HepG2 (cell line): ENCODE data around the gene ZSCAN2. TPM values are rescaled to one million over a fixed set of nuclear protein-coding genes. Genes with fewer than 3 reads are reported as not detected.

Experiments used
- ATAD3A ChIP-seq: sonication (generic); formaldehyde crosslinking; IDR thresholded peaks from 2 replicates; pipeline ENCODE4 v1.4.0; 2020; ENCODE audit warnings: missing genetic modification reagents
- CBX5 ChIP-seq: sonication (generic); formaldehyde crosslinking; IDR thresholded peaks from 2 replicates; pipeline ENCODE4 v1.4.0; 2020; ENCODE audit warnings: missing genetic modification reagents, borderline replicate concordance
- ETV6 ChIP-seq: sonication (generic); formaldehyde crosslinking; conservative IDR thresholded peaks from 2 replicates; pipeline ENCODE4 v1.4.0; 2020; ENCODE audit warnings: missing genetic modification reagents
- MED8 ChIP-seq: sonication (generic); formaldehyde crosslinking; IDR thresholded peaks from 2 replicates; pipeline ENCODE4 v1.8.1; 2023; ENCODE audit warnings: mild to moderate bottlenecking, missing genetic modification reagents; ENCODE audit not compliant: insufficient replicate concordance
- NCOA2 ChIP-seq: sonication (generic); formaldehyde crosslinking; IDR thresholded peaks from 2 replicates; pipeline ENCODE4 v1.8.0; 2022; ENCODE audit warnings: inconsistent platforms
- RBM39 ChIP-seq: fragments of 200-400 bp; formaldehyde crosslinking; IDR thresholded peaks from one replicate; pipeline ENCODE4 v1.6.1; 2018; ENCODE audit warnings: antibody characterized with exemption, mild to moderate bottlenecking, low read depth, low read length; ENCODE audit not compliant: poor library complexity, severe bottlenecking
- RORA ChIP-seq: sonication (generic); formaldehyde crosslinking; IDR thresholded peaks from 2 replicates; pipeline ENCODE4 v1.5.0; 2020; ENCODE audit warnings: mild to moderate bottlenecking, missing genetic modification reagents, moderate library complexity
- SAP130 ChIP-seq: IDR thresholded peaks from 2 replicates; pipeline ENCODE4 v1.6.1; 2016; ENCODE audit warnings: low read depth
- TP53 ChIP-seq: sonication (generic); formaldehyde crosslinking; conservative IDR thresholded peaks from 2 replicates; pipeline ENCODE4 v1.4.0; 2020; ENCODE audit warnings: missing genetic modification reagents
- WIZ ChIP-seq: sonication (generic); formaldehyde crosslinking; IDR thresholded peaks from 2 replicates; pipeline ENCODE4 v1.5.1; 2020; ENCODE audit warnings: mild to moderate bottlenecking, missing genetic modification reagents
- ZMYM2 ChIP-seq: sonication (generic); formaldehyde crosslinking; IDR thresholded peaks from 2 replicates; pipeline ENCODE4 v1.8.0; 2022; ENCODE audit warnings: mild to moderate bottlenecking, missing genetic modification reagents
- ZMYM4 ChIP-seq: sonication (generic); formaldehyde crosslinking; IDR thresholded peaks from 2 replicates; pipeline ENCODE4 v1.8.1; 2023; ENCODE audit warnings: mild to moderate bottlenecking, missing genetic modification reagents
- ZNF331 ChIP-seq: sonication (generic); formaldehyde crosslinking; IDR thresholded peaks from 2 replicates; pipeline ENCODE4 v1.4.0; 2020; ENCODE audit warnings: missing genetic modification reagents
- ZNF549 ChIP-seq: sonication (generic); formaldehyde crosslinking; IDR thresholded peaks from 2 replicates; pipeline ENCODE4 v1.5.0; 2020; ENCODE audit warnings: missing genetic modification reagents
- ZNF563 ChIP-seq: sonication (generic); formaldehyde crosslinking; IDR thresholded peaks from 2 replicates; pipeline ENCODE4 v1.8.0; 2022; ENCODE audit warnings: mild to moderate bottlenecking, moderate library complexity, missing genetic modification reagents
- polyA plus RNA-seq, 8 experiments: library from polyadenylated mRNA; depleted of rRNA in 3 of 8; stranded (reverse) in 7 of 8; unstranded in 1 of 8; fragments of >200 nt; fragmentation: Illumina TruSeq in 4 of 8; extraction: Trizol in 4 of 8; gene quantifications; 2 replicates each; pipeline versions ENCODE4 v1.2.1 to v1.2.3, GENCODE V29; 2011 to 2016; ENCODE audit warnings: low read depth in 4 of 8, missing spikeins in 1 of 8, mixed read lengths in 1 of 8; ENCODE audit not compliant: insufficient read depth in 1 of 8
- total RNA-seq, 5 experiments: library from RNA; depleted of rRNA; stranded (reverse); fragments of >200 nt; fragmentation: Illumina TruSeq; extraction: Trizol; gene quantifications; 2 replicates each; pipeline ENCODE4 v1.2.3, GENCODE V29; 2016; ENCODE audit warnings: low read depth in 1 of 5
- TF ChIP-seq, protein P1 (sequence below): sonication (generic); formaldehyde crosslinking; IDR thresholded peaks from 2 replicates; pipeline ENCODE4 v1.4.0; 2020; ENCODE audit warnings: missing genetic modification reagents
- TF ChIP-seq, protein P2 (sequence below): sonication (generic); formaldehyde crosslinking; IDR thresholded peaks from 2 replicates; pipeline ENCODE4 v1.5.0; 2020; ENCODE audit warnings: mild to moderate bottlenecking, missing genetic modification reagents
- TF ChIP-seq, protein P3 (sequence below): sonication (generic); formaldehyde crosslinking; IDR thresholded peaks from 2 replicates; pipeline ENCODE4 v1.4.0; 2020; ENCODE audit warnings: low read depth, mild to moderate bottlenecking, missing genetic modification reagents
- TF ChIP-seq, protein P4 (sequence below): IDR thresholded peaks from 2 replicates; pipeline ENCODE4 v1.6.1; 2016; ENCODE audit warnings: low read depth, borderline replicate concordance
- TF ChIP-seq, protein P5 (sequence below): sonication (generic); formaldehyde crosslinking; IDR thresholded peaks from 2 replicates; pipeline ENCODE4 v1.4.0; 2020; ENCODE audit warnings: missing genetic modification reagents, borderline replicate concordance

ZSCAN2 gene
- total and polyA plus RNA-seq, 2 of the 13 experiments (the other 11 are each of a cell fraction or from before 2014, with no cell fraction given), result 11.4 to 21.5 TPM

DNA sequence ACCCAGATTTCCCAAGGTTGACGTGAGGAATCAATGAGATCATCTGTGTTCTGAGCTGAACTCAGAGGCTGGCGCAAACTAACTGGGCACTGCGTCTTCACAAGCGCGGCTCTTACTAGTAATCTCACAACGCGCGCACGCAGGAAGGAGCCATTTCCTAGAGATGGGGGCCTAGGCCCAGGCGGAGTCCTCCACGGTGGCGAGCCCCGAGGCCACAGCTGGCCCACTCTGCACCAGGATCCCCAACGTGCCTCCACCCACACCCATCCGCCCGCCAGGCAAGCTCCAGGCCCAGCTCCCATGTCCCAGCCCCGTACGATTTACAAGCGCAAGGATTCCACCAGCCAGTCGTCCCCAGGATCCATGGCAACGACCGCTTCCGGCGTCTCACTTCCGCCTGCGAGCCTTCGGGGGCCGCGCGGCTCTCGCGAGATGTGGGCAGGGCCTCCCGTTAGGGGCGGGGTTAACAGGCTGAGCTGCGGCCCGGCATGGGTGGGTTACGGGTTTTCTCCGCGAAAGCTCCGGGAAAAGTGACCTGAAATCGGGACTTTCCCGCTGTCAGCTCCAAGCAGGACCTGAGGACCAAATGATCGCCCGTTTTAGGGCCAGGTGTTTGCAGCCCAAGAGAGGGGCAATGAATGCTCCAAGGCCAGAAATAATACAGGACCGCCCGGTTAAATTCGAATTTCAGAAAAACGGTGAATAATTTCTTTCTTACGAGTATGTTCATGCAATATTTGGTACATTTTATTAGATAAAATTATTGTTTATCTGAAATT, 53.3 kb downstream of the ZSCAN2 start, which contains the start of gene WDR73 (continued):
- TF ChIP-seq, protein P1, sequence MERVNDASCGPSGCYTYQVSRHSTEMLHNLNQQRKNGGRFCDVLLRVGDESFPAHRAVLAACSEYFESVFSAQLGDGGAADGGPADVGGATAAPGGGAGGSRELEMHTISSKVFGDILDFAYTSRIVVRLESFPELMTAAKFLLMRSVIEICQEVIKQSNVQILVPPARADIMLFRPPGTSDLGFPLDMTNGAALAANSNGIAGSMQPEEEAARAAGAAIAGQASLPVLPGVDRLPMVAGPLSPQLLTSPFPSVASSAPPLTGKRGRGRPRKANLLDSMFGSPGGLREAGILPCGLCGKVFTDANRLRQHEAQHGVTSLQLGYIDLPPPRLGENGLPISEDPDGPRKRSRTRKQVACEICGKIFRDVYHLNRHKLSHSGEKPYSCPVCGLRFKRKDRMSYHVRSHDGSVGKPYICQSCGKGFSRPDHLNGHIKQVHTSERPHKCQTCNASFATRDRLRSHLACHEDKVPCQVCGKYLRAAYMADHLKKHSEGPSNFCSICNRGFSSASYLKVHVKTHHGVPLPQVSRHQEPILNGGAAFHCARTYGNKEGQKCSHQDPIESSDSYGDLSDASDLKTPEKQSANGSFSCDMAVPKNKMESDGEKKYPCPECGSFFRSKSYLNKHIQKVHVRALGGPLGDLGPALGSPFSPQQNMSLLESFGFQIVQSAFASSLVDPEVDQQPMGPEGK, result peak; percentile 62; the same call in 1 of the 2 replicates
- TF ChIP-seq ZMYM2, result no peak
- TF ChIP-seq, protein P2, sequence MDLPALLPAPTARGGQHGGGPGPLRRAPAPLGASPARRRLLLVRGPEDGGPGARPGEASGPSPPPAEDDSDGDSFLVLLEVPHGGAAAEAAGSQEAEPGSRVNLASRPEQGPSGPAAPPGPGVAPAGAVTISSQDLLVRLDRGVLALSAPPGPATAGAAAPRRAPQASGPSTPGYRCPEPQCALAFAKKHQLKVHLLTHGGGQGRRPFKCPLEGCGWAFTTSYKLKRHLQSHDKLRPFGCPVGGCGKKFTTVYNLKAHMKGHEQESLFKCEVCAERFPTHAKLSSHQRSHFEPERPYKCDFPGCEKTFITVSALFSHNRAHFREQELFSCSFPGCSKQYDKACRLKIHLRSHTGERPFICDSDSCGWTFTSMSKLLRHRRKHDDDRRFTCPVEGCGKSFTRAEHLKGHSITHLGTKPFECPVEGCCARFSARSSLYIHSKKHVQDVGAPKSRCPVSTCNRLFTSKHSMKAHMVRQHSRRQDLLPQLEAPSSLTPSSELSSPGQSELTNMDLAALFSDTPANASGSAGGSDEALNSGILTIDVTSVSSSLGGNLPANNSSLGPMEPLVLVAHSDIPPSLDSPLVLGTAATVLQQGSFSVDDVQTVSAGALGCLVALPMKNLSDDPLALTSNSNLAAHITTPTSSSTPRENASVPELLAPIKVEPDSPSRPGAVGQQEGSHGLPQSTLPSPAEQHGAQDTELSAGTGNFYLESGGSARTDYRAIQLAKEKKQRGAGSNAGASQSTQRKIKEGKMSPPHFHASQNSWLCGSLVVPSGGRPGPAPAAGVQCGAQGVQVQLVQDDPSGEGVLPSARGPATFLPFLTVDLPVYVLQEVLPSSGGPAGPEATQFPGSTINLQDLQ, result no peak
- TF ChIP-seq, protein P3, sequence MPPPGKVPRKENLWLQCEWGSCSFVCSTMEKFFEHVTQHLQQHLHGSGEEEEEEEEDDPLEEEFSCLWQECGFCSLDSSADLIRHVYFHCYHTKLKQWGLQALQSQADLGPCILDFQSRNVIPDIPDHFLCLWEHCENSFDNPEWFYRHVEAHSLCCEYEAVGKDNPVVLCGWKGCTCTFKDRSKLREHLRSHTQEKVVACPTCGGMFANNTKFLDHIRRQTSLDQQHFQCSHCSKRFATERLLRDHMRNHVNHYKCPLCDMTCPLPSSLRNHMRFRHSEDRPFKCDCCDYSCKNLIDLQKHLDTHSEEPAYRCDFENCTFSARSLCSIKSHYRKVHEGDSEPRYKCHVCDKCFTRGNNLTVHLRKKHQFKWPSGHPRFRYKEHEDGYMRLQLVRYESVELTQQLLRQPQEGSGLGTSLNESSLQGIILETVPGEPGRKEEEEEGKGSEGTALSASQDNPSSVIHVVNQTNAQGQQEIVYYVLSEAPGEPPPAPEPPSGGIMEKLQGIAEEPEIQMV (CRISPR knock-in tag), result no peak
- TF ChIP-seq ZNF549 (CRISPR knock-in tag), result no peak
- TF ChIP-seq RBM39, result peak; percentile 81
- 0 out of 2 replicates have a peak, but pooled peaks have one; percentile 11 for TF ChIP-seq ZNF331 (CRISPR knock-in tag)
- TF ChIP-seq, protein P4, sequence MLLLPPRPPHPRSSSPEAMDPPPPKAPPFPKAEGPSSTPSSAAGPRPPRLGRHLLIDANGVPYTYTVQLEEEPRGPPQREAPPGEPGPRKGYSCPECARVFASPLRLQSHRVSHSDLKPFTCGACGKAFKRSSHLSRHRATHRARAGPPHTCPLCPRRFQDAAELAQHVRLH (CRISPR knock-in tag), result peak; percentile 39; the same call in 1 of the 2 replicates
- no peak for TF ChIP-seq RORA (CRISPR knock-in tag)
- no peak for TF ChIP-seq ATAD3A (CRISPR knock-in tag)
- TF ChIP-seq WIZ (CRISPR knock-in tag), result no peak; the same call in 1 of the 2 replicates
- TF ChIP-seq ZMYM4 (CRISPR knock-in tag), result peak; percentile 82
- 0 out of 2 replicates have a peak, but pooled peaks have one; percentile 26 for TF ChIP-seq CBX5
- TF ChIP-seq MED8, result no peak
- 0 out of 2 replicates have a peak, but pooled peaks have one; percentile 43 for TF ChIP-seq ZNF563 (CRISPR knock-in tag)
- TF ChIP-seq, protein P5, sequence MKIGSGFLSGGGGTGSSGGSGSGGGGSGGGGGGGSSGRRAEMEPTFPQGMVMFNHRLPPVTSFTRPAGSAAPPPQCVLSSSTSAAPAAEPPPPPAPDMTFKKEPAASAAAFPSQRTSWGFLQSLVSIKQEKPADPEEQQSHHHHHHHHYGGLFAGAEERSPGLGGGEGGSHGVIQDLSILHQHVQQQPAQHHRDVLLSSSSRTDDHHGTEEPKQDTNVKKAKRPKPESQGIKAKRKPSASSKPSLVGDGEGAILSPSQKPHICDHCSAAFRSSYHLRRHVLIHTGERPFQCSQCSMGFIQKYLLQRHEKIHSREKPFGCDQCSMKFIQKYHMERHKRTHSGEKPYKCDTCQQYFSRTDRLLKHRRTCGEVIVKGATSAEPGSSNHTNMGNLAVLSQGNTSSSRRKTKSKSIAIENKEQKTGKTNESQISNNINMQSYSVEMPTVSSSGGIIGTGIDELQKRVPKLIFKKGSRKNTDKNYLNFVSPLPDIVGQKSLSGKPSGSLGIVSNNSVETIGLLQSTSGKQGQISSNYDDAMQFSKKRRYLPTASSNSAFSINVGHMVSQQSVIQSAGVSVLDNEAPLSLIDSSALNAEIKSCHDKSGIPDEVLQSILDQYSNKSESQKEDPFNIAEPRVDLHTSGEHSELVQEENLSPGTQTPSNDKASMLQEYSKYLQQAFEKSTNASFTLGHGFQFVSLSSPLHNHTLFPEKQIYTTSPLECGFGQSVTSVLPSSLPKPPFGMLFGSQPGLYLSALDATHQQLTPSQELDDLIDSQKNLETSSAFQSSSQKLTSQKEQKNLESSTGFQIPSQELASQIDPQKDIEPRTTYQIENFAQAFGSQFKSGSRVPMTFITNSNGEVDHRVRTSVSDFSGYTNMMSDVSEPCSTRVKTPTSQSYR (CRISPR knock-in tag), result peak; percentile 12; the same call in 1 of the 2 replicates
- TF ChIP-seq ETV6 (CRISPR knock-in tag), result no peak
- 0 out of 2 replicates have a peak, but pooled peaks have one; percentile 48 for TF ChIP-seq TP53 (CRISPR knock-in tag)
- TF ChIP-seq NCOA2 (CRISPR knock-in tag), result peak; percentile 52
- TF ChIP-seq SAP130, result peak; percentile 95
